Breast epithelium (tissue), 3 donors: ENCODE measurements around the gene CRYAB.

Experiments
- POLR2A ChIP-seq: fragments of 450-650 bp; IDR thresholded peaks from one replicate; pipeline ENCODE4 v1.6.1; 2016; ENCODE audit warnings: antibody characterized with exemption, mild to moderate bottlenecking, moderate library complexity
- TF ChIP-seq, protein P1 (sequence below), 3 donors: fragments of 450-650 bp; IDR thresholded peaks; one replicate each; pipeline ENCODE4 v1.5.1; 2016 to 2017; ENCODE audit warnings: antibody characterized with exemption in 3 of 3, mild to moderate bottlenecking in 3 of 3, moderate library complexity in 3 of 3

DNA sequence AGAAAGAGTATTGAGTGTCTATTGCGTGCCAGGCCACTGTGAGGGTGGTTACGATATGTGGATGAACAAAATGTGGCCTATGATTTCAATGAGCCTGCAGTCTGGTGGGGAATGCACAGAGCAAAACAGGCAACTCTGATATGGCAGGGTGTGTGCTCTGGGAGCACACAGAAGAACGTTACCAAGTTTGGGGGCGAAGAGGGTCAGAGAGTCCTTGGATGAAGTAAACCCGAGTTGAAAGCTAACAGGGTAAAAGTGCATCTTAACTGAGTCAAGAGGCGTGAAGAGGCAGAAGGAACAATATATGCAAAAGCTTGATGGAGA is 32.0 kb downstream of the CRYAB start:
- TF ChIP-seq, protein P1, sequence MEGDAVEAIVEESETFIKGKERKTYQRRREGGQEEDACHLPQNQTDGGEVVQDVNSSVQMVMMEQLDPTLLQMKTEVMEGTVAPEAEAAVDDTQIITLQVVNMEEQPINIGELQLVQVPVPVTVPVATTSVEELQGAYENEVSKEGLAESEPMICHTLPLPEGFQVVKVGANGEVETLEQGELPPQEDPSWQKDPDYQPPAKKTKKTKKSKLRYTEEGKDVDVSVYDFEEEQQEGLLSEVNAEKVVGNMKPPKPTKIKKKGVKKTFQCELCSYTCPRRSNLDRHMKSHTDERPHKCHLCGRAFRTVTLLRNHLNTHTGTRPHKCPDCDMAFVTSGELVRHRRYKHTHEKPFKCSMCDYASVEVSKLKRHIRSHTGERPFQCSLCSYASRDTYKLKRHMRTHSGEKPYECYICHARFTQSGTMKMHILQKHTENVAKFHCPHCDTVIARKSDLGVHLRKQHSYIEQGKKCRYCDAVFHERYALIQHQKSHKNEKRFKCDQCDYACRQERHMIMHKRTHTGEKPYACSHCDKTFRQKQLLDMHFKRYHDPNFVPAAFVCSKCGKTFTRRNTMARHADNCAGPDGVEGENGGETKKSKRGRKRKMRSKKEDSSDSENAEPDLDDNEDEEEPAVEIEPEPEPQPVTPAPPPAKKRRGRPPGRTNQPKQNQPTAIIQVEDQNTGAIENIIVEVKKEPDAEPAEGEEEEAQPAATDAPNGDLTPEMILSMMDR (IDR thresholded peaks at IDR 0.05), result no peak
- no peak for TF ChIP-seq POLR2A
